Activated CD4-positive, alpha-beta memory T cell treated with anti-CD3 and anti-CD28 coated beads, Interleukin-2, amount 10 ng/mL, durations not matched to agents 7 days and 5 days (primary cell): ENCODE measurements around the gene BMP4. TPM values are rescaled to one million over a fixed set of nuclear protein-coding genes. Genes with fewer than 3 reads are reported as not detected.

Experiments used
- CTCF ChIA-PET: fragments of 350-600 bp; sonication (Branson Sonifier 250); formaldehyde crosslinking; loops from one replicate; lab custom pipeline; 2021; ENCODE audit warnings: antibody characterized with exemption, inconsistent platforms; lab: Charles Lee
- POLR2A ChIA-PET: fragments of 350-600 bp; sonication (Branson Sonifier 250); formaldehyde crosslinking; loops from one replicate; lab custom pipeline; 2021; ENCODE audit warnings: antibody characterized with exemption; lab: Charles Lee
- DNase-seq: peaks from one replicate; pipeline ENCODE4 v3.0.0-alpha.2; 2020
- H3K27ac Mint-ChIP-seq: one replicate; pipeline ENCODE4 v1.8.0; 2021; ENCODE audit warnings: mild to moderate bottlenecking, mixed read lengths
- H3K27me3 Mint-ChIP-seq: one replicate; pipeline ENCODE4 v1.8.0; 2021; ENCODE audit warnings: mixed read lengths
- H3K36me3 Mint-ChIP-seq: one replicate; pipeline ENCODE4 v1.8.0; 2021; ENCODE audit warnings: low read depth, mixed read lengths
- H3K4me1 Mint-ChIP-seq: one replicate; pipeline ENCODE4 v1.8.0; 2021; ENCODE audit warnings: mixed read lengths
- H3K4me3 Mint-ChIP-seq: one replicate; pipeline ENCODE4 v1.8.0; 2021; ENCODE audit warnings: mild to moderate bottlenecking, mixed read lengths
- H3K9me3 Mint-ChIP-seq: one replicate; pipeline ENCODE4 v1.8.0; 2021; ENCODE audit warnings: mixed read lengths
- total RNA-seq, 2 experiments: library from RNA; stranded (reverse); gene quantifications; one replicate each; pipeline ENCODE4 v1.2.3, GENCODE V29; 2021

BMP4 gene
- total RNA-seq, 2 experiments from 2014 or later = 0.58 to 0.83 TPM

DNA sequence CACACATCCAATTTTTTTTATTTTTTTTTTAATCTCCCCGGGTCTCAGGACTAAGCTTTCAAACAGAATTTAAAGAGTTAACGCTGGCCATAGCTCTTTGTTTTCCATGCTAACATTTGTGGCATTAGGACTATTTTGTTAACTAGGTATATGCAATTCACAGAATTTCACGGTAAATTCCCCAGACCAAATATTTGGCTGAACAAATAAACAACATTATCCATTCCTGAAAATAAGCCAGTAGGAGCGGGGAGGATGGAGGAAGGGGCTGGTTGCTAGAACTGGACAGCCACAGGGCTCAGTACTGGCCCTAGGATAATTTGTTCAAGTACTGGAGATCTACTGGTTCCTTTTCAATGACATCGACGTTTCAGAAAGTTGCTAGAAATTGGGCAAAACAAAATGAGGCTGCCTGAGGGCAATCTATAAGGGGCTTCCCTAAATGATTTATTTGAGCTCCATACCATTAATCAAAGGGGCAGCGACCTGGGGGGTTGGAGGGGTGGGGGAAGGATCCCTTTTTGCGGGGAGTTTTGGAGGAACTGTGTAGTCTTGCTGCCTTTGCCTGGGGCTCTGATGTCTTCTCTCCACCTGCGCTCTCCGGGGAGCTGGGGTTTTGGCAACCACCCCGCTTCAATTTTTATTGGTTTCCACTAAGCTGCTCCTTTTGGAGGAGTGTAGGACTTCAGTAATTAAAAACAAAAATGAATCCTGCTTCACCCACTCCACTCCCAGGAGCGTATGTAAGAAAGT is 9.0 kb downstream of the BMP4 start:
- Mint-ChIP-seq H3K9me3 (no peaks in the 10 kb centered on the region), H3K27ac (no peak overlapping the region), H3K36me3 (no peaks in the 10 kb centered on the region), H3K27me3 (peaks cover 62% of the 10 kb centered on the region), H3K4me3 (no peak overlapping the region), H3K4me1 (no peaks in the 10 kb centered on the region)
- DNase-seq = no peak
- ChIA-PET POLR2A (no interaction called here), CTCF (interaction anchor here (0.7 kb wide), 1 partner anchor 12 kb away, joined by 3 read pairs; no protein-coding TSS in a partner anchor)

DNA sequence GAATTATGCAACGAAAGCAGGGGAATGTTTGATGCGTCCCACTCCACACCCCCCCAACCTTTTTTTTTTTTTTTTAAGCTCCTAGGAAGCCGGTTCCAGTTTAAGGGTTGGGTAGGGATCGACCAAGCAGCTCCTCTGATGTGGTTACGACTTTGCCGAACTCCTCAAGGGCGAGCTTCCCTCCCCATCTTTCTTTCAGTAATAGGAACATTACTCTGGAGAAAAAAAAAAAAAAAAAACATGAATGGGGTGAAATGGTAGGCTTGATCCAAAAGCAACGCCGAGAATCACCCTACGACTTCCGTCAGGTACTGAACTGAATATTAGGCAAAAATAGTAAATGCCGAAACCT is 9.6 kb downstream of the BMP4 start:
- Mint-ChIP-seq H3K9me3 (no peaks in the 10 kb centered on the region), H3K36me3 (no peaks in the 10 kb centered on the region), H3K27me3 (peaks cover 57% of the 10 kb centered on the region), H3K4me3 (no peak overlapping the region), H3K27ac (no peak overlapping the region), H3K4me1 (no peaks in the 10 kb centered on the region)
- no peak for DNase-seq
- ChIA-PET CTCF (interaction anchor here (0.6 to 0.7 kb wide), 2 partner anchors 12 to 329 kb away, joined by 3 read pairs; no protein-coding TSS in a partner anchor), POLR2A (no interaction called here)

DNA sequence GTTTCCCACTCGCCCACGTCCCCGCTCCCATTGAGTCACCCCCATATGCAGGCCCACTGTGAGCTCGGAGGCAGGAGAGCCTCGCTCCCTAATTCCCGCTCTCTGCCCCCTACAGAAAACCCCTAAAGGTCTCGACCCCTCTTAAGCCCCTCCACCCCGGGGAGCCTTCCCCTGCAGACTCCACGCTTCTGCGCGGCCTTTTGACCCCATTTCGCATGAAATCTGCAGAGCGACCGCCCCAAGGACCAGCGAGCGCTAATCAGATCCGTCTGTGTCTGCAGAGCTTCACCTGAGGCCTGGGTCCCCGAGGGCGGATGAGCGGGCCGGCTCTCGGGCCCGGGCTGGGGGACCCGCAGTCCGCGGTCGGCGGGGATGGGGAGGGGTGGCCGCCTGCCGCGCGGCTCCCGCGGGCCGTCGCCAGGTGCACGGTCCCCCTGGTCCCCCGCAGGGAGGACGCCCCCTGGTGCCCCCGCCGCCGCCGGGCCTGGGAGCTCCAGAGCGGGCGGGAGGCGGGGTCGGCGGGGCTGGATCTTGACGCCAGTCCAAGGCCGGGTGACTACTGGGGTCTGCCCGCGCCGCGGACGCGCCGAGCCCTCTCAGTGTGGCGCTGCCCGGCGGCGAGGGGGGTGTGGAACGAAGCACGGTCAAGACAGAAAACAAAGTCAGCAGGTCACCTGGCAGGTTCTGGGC is 10.1 kb downstream of the BMP4 start:
- H3K27me3 Mint-ChIP-seq = peaks cover 51% of the 10 kb centered on the region

DNA sequence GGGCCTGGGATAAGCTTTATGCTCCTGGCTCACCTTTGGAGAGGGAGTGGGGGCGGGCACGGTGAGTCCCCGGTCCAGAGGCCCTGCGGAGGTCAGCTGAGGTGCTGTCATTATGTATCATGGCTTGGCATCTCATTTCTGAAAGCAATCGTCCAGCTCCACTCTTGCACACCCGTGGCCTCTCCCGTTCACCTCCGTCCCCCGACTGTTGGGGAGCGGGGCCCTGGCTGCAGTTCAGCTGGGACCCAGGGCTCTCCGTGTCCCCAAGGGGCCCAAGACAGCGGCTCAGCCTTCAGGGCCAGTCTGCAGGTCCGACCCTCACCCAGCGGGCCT is 10.6 kb downstream of the BMP4 start:
- DNase-seq = no peak
- Mint-ChIP-seq H3K4me1 (no peaks in the 10 kb centered on the region), H3K4me3 (no peak overlapping the region), H3K27me3 (peaks cover 50% of the 10 kb centered on the region), H3K27ac (no peak overlapping the region), H3K9me3 (no peaks in the 10 kb centered on the region), H3K36me3 (no peaks in the 10 kb centered on the region)
- ChIA-PET CTCF (no interaction called here), POLR2A (no interaction called here)

More for the DNA sequence above, 10.1 kb downstream of the BMP4 start:
- no peak for DNase-seq
- no peaks in the 10 kb centered on the region for H3K4me1 Mint-ChIP-seq
- H3K9me3 Mint-ChIP-seq = no peaks in the 10 kb centered on the region
- CTCF ChIA-PET = interaction anchor here (0.6 kb wide), 1 partner anchor 329 kb away, joined by 3 read pairs; no protein-coding TSS in a partner anchor
- H3K4me3 Mint-ChIP-seq = no peak overlapping the region
- H3K36me3 Mint-ChIP-seq = no peaks in the 10 kb centered on the region
- POLR2A ChIA-PET = no interaction called here
- no peak overlapping the region for H3K27ac Mint-ChIP-seq

DNA sequence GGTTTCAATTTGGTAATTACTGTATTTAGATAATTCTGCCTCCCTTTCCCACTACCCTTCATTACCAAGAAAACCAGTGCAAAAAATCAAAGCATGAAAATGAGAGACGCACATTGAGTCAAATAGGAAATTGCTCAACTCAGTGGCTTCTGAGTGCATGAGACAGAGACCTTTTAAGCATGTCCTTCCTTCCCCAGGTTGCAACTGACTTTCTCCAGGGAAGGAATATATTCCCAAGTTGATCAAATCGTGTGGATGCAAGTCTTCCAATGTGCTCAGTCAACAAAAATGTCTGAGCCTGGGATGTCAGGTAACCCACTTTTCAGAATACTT is 12.9 kb downstream of the BMP4 start:
- Mint-ChIP-seq H3K27me3 (peaks cover 51% of the 10 kb centered on the region), H3K4me1 (no peaks in the 10 kb centered on the region), H3K27ac (no peak overlapping the region), H3K36me3 (no peaks in the 10 kb centered on the region), H3K4me3 (no peak overlapping the region), H3K9me3 (no peaks in the 10 kb centered on the region)
- POLR2A ChIA-PET = no interaction called here
- CTCF ChIA-PET = interaction anchor here (0.6 kb wide), 1 partner anchor 26 kb away, joined by 3 read pairs; no protein-coding TSS in a partner anchor
- no peak for DNase-seq

DNA sequence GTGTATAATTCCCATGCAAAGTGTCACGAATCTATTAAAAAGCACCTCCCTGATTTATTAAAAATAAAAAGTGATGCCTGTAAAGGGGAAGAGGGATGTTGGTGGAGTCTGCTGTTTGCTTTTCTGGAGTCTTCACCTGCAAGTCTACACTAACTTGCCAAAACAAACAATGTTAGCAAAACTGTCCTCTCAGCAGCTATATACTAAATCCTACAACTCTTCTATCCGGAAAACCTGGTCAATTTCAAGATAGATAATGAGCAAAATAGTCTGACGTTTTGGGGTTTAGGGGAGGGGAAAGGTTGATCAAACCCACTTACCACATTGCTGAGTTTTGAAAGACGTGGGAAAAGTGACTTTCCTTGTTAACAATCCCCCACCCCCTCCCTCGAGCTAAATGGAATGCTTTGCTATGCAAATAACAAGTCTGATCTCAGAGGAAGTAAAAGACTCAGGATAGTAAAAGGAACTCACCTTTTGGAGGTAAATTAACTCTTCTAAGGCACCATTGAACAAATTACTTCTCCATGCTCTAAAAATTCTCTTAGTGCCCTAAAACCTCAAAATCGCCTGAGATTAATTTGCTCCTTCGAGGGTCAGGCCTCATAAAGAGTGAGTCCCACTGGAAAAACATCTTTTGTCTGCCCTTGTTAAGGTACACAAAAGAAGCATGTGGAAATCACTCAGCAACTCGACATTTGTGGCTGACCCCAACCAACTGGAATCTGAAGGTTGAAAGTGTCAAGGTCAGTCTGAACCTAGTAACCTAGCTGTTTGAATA is 13.5 kb downstream of the BMP4 start:
- ChIA-PET CTCF (no interaction called here), POLR2A (no interaction called here)
- DNase-seq = no peak
- Mint-ChIP-seq H3K36me3 (no peaks in the 10 kb centered on the region), H3K27ac (no peak overlapping the region), H3K9me3 (no peaks in the 10 kb centered on the region), H3K27me3 (peaks cover 47% of the 10 kb centered on the region), H3K4me1 (no peaks in the 10 kb centered on the region), H3K4me3 (no peak overlapping the region)

DNA sequence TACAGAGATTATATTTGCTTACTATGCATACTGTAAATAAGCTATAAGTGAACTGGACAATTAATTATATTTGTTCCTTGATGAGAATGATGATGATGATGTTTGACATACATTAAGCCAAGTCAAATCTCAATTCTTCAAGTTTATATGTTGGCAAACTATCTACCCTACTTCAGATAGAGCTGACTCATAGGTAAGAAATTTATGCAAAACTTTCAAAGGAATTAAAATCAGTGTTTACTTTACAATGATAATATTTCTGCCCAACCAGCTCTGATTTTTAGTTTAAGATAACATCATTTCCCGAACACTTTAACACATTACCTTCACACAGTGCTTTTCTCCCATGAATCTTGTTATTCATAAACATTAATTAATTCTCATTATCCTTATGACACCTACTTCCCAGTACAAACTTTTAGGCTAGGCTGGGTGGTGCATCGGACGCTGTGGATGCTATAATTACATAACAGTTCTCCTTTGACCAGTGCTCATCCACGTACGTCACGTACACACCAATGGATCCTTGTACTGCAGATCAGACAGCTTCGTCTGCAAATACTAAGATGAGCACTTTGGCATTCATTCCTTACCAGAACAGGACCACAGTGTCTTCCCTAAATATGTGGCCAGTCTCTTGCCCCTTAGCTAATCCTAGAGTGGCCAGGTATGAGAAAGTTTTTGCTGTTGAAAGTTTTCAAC is 18.3 kb downstream of the BMP4 start:
- no peaks in the 10 kb centered on the region for H3K4me1 Mint-ChIP-seq
- no peak overlapping the region for H3K27ac Mint-ChIP-seq
- POLR2A ChIA-PET = no interaction called here
- H3K4me3 Mint-ChIP-seq = no peak overlapping the region
- no peaks in the 10 kb centered on the region for H3K9me3 Mint-ChIP-seq
- CTCF ChIA-PET = interaction anchor here (0.8 kb wide), 1 partner anchor 236 kb away, joined by 3 read pairs; no protein-coding TSS in a partner anchor
- H3K36me3 Mint-ChIP-seq = no peaks in the 10 kb centered on the region
- no peak for DNase-seq
- peaks cover 5% of the 10 kb centered on the region for H3K27me3 Mint-ChIP-seq

DNA sequence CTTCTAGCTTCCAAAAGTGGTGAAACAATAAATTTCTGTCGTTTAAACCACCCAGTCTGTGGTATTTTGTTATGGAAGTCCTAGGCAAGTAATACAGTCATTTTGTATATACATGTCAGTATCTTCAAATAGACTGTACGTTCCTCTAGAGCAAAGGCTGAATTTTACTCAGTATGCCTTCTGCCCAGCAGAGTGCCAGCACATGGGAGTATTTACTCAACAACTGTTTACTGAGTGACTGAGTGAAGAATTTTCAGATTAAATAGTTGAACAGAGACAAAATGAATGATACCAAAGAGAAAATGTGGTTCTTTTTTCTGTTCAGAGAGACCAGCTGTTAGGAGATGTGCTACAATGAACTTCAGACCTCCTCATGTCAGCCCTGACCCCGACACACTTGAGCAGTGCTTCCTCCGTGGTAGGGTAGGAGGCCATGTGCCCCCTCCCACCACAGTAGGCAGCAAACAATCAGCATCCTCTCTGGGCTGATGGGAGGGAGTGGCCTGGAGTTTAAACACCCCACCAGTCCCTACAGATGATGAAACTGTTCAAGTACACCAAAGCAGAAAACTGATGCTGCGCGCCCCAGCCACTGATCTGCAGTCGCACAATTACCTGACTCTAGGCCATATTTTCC is 21.7 kb downstream of the BMP4 start:
- no peaks in the 10 kb centered on the region for H3K9me3 Mint-ChIP-seq
- CTCF ChIA-PET = no interaction called here
- peaks cover 2% of the 10 kb centered on the region for H3K27me3 Mint-ChIP-seq
- no peak overlapping the region for H3K27ac Mint-ChIP-seq
- no peaks in the 10 kb centered on the region for H3K4me1 Mint-ChIP-seq
- no peak for DNase-seq
- H3K4me3 Mint-ChIP-seq = no peak overlapping the region
- POLR2A ChIA-PET = no interaction called here
- H3K36me3 Mint-ChIP-seq = no peaks in the 10 kb centered on the region

DNA sequence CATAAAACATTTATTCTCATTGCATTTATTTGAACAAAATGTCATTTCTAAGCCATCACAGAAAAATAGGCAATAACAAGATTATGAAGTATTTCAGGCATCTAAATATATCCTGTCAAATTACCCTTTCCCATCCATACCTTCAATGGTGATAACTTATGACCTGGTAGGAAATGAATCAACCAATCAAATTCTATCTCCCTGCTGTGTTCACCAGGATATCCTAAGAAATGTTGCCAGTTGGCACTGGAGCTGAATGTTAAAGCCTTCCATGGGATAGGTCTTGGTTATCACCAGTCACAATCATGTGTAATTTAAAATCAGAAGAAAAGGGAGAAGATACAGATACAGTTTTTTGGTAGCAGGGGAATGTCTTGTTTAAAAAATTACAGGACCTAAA is 23.7 kb downstream of the BMP4 start:
- no peaks in the 10 kb centered on the region for H3K27me3 Mint-ChIP-seq
- CTCF ChIA-PET = no interaction called here
- POLR2A ChIA-PET = no interaction called here
- no peak overlapping the region for H3K4me3 Mint-ChIP-seq
- no peak overlapping the region for H3K27ac Mint-ChIP-seq
- no peaks in the 10 kb centered on the region for H3K9me3 Mint-ChIP-seq
- DNase-seq = no peak
- H3K36me3 Mint-ChIP-seq = no peaks in the 10 kb centered on the region
- no peaks in the 10 kb centered on the region for H3K4me1 Mint-ChIP-seq

DNA sequence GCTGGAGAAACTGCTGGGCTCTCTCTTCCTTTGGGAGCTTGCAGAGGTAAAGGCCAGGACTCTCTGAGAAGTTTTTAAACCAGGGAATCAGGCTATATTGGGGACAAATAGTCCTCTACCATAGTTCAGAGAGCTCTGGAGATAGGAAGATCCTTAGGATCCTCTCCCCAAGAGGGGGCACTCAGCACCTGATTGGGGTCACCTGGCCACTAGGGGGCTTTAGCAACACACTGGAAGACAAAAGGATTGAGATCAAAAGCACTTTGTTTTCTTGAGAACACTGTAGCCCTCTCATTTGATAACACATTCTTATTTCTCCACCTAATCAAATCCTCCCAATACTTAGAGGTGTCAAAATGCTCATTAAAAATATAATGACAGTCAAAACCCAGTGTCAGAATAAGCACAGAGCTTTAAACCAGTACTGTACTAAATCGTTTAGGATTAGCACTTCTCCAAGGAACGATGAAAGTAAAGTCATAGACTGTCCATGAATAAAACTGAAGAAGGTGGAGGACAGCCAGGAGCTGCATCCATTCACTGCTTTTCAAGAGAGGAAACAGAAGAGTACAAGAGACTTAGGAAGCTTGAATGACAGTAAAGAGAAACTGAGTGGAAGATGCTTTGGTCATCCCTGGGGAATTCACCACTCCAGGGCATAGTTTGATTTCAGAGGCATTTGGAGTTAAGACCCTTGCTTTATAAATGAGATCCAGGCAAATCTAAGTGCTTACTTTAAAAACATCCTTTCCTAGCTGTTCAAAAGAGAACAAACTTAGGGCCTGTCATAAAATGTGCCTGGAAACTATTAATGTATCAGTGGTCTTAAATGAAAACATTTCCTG is 26.5 kb downstream of the BMP4 start:
- no peaks in the 10 kb centered on the region for H3K9me3 Mint-ChIP-seq
- H3K4me3 Mint-ChIP-seq = no peak overlapping the region
- DNase-seq = peak; percentile 24
- no peaks in the 10 kb centered on the region for H3K27me3 Mint-ChIP-seq
- H3K27ac Mint-ChIP-seq = no peak overlapping the region
- ChIA-PET CTCF (interaction anchor here (0.6 to 1.3 kb wide), 6 partner anchors 34 to 418 kb away, joined by 3 to 4 read pairs (median 4); no protein-coding TSS in a partner anchor), POLR2A (no interaction called here)
- H3K36me3 Mint-ChIP-seq = no peaks in the 10 kb centered on the region
- H3K4me1 Mint-ChIP-seq = no peaks in the 10 kb centered on the region

DNA sequence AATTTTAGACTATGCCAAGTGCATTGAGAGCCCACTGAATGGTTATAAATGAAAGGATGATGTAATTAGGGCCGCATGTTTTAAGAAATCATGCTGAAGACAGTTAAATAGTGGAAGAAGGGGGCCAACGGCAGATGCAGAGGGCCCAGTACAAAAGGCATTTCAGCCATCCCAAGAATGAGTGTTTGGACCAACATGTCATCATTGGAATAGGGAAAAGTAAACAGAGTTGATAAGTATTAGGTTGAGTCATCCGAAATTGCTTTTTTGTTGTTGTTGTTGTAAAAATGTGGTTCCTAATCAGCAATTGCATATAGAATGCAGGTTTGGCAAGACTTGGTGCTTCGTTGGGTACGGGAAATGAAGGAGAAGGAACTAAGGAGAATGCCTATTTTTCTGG is 29.5 kb downstream of the BMP4 start:
- H3K9me3 Mint-ChIP-seq = no peaks in the 10 kb centered on the region
- POLR2A ChIA-PET = no interaction called here
- H3K4me1 Mint-ChIP-seq = no peaks in the 10 kb centered on the region

More for the DNA sequence above, 29.5 kb downstream of the BMP4 start:
- DNase-seq = no peak
- Mint-ChIP-seq H3K4me3 (no peak overlapping the region), H3K36me3 (no peaks in the 10 kb centered on the region), H3K27me3 (no peaks in the 10 kb centered on the region), H3K27ac (no peak overlapping the region)
- CTCF ChIA-PET = interaction anchor here (0.6 kb wide), 1 partner anchor 42 kb away, joined by 3 read pairs; no protein-coding TSS in a partner anchor
